Mononuclear cell (primary cell): ENCODE results near the gene TMEM44. TPM values are rescaled to one million over a fixed set of nuclear protein-coding genes. Genes with fewer than 3 reads are reported as not detected.

ENCODE experiments used
- H3K27me3 ChIP-seq: 2 replicates; pipeline ENCODE4 v1.6.0; 2011; ENCODE audit warnings: low read length, control low read depth; ENCODE audit not compliant: insufficient read depth
- H3K4me1 ChIP-seq: 2 replicates; pipeline ENCODE4 v1.5.1; 2011; ENCODE audit warnings: mild to moderate bottlenecking, low read length, control low read depth; ENCODE audit not compliant: insufficient read depth
- H3K4me3 ChIP-seq: 2 replicates; pipeline ENCODE4 v1.5.1; 2011; ENCODE audit warnings: mild to moderate bottlenecking, low read length, moderate library complexity
- H3K9me3 ChIP-seq: 2 replicates; pipeline ENCODE4 v1.5.1; 2011; ENCODE audit warnings: low read depth, mild to moderate bottlenecking, control low read depth, low read length
- total RNA-seq: library from RNA; depleted of rRNA; stranded (reverse); fragments of >200 nt; gene quantifications from one replicate; pipeline ENCODE4 v1.2.3, GENCODE V29; 2012

TMEM44 gene
- total RNA-seq, 1 donor = 0.21 TPM

DNA sequence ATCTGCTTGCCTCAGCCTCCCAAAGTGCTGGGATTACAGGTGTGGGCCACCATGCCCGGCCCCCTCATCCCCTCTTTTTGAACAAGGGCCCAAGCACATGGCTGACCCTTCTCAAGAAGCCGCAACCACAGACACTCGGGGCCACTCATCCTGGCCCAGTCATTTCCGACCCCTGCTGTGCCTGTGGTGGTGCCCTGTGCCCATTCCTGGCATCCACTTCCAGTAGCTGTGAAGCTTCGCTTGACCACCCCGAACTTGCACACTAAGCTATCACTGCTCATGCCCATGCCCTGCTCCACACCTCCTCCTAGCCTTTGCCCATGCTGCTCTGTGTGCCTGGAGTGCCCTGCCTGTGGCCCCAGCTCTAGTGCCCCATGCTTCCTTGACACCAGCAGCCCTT lies 8.3 kb downstream of the TMEM44 start:
- no peaks in the 10 kb centered on the region for H3K27me3 ChIP-seq
- no peak overlapping the region for H3K4me3 ChIP-seq
- no peaks in the 10 kb centered on the region for H3K9me3 ChIP-seq
- H3K4me1 ChIP-seq = no peaks in the 10 kb centered on the region

DNA sequence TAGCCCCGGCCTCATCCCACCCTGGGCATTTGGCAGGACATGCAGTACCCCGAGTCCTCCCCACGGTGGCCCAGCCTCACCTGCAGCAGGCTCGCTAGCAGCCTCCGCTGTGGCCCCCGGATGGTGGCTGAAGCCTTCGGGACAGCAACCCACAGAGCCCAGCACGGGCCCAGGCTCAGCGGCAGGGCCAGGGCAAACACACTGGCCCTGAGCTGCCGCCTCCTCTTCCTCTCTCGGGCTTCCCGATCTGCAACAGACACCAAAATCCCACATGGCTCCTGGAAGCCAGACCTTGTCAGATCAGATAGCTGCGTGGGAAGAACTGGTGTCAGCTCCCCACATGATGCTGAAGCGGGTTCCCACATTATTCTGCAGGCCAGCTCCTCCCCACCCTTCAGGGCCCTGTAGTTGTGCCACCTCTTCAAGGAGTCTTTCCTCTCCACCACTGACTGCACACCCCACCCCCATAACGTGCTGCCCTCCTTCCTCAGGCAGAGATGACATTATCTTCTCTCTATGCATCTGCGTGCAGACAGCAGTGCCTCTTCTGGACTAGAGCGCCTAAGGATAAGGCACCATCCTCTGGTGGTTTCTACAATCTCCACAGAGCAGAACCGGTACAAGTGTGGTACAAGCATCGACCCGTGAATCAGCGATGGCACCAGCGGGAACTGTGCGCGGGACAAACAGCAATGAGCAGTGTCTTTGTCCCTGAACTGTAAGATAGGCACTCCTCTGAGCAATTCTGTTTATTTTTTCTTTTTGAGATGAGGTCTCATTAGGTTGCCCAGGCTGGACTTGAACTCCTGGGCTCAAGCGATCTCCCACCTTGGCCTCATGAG lies 9.5 kb downstream of the TMEM44 start:
- H3K27me3 ChIP-seq = no peaks in the 10 kb centered on the region
- no peaks in the 10 kb centered on the region for H3K4me1 ChIP-seq
- H3K4me3 ChIP-seq = no peak overlapping the region
- no peaks in the 10 kb centered on the region for H3K9me3 ChIP-seq

DNA sequence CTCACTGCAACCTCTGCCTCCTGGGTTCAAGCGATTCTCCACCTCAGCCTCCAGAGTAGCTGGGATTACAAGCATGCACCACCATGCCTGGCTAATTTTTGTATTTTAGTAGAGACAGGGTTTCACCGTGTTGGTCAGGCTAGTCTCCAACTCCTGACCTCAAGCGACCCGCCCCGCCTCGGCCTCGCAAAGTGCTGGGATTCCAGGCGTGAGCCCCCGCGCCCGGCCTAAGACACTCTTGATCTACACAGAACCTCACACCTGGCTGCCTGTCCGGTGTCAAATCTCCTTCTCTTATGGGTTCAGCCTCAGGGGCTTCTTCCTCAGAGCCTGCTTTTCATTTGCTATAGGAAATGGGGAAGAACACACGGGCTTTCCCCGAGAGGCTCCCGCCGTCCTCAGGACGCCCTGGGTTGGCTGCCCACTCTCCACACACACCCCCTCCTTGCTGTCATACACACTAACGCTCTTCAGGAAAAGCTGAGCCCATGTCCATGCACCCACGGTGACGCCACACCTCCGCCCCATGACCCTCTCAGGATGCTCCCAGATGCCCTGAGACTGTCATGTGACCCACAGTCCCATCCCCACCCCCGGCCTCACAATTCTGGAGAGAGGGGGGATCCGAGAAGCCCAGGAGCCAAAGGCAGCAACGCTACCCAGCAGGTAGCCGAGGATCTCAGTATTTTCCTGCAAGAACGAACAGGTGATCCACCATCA lies 10.4 kb downstream of the TMEM44 start:
- H3K4me3 ChIP-seq = no peak overlapping the region
- no peaks in the 10 kb centered on the region for H3K4me1 ChIP-seq
- H3K9me3 ChIP-seq = no peaks in the 10 kb centered on the region
- no peaks in the 10 kb centered on the region for H3K27me3 ChIP-seq

DNA sequence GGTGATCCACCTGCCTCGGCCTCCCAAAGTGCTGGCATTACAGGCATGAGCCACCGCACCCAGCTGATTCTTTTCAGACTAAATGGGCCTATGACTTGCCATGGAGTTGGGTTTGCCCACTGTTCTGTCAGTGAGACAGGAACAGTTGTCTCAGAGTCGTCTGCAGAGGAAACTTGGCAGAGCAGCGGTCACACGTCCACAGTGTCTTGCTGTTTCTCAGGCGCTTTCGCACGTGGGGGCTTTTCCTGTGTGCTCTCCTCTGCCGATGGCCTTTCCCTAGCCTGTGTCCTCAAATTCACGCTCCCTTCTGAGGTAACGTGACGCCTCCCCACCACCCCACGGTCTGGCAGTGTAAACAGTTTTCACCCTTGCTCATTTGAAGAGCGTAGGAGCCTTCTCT lies 11.3 kb downstream of the TMEM44 start:
- Histone ChIP-seq H3K9me3 (no peaks in the 10 kb centered on the region), H3K4me1 (no peaks in the 10 kb centered on the region), H3K27me3 (no peaks in the 10 kb centered on the region), H3K4me3 (no peak overlapping the region)

DNA sequence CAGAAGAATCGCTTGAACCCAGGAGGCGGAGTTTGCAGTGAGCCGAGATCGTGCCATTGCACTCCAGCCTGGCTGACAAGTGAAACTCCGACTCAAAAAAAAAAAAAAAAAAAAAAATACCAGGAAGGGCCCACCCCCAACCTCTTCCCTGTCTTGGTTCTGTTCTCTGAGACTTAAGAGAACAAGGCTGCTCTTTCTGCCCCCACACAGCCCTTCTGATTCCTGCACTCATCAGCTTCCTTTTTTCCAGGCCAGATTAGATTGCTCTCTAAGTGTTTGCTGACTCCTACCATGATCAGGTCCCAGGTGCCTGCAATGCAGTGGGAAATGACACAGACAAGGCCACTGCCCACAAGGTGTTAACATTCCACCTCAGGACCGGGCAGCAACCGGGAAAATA lies 13.0 kb downstream of the TMEM44 start:
- Histone ChIP-seq H3K4me1 (no peaks in the 10 kb centered on the region), H3K4me3 (no peak overlapping the region)

DNA sequence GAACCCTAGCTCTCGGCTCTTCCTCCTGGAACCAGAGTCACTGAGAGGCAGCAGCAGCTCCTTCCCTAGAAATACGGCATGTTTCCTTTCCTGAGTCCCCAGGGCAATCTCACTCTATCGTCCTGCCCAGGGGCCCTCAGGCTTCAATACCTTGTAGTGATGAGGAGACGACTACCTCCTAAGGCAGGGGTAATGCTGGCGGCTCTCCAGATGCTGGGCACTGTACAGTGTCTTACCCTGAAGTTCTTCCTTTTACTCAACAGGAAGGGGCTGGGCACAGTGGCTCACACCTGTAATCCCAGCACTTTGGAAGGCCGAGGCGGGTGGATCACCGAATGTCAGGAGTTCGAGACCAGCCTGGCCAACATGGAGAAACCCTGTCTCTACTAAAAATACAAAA lies 13.5 kb downstream of the TMEM44 start:
- H3K9me3 ChIP-seq = no peaks in the 10 kb centered on the region
- H3K27me3 ChIP-seq = no peaks in the 10 kb centered on the region
- no peak overlapping the region for H3K4me3 ChIP-seq
- no peaks in the 10 kb centered on the region for H3K4me1 ChIP-seq

More for the DNA sequence above, 13.0 kb downstream of the TMEM44 start:
- Histone ChIP-seq H3K27me3 (no peaks in the 10 kb centered on the region), H3K9me3 (no peaks in the 10 kb centered on the region)

DNA sequence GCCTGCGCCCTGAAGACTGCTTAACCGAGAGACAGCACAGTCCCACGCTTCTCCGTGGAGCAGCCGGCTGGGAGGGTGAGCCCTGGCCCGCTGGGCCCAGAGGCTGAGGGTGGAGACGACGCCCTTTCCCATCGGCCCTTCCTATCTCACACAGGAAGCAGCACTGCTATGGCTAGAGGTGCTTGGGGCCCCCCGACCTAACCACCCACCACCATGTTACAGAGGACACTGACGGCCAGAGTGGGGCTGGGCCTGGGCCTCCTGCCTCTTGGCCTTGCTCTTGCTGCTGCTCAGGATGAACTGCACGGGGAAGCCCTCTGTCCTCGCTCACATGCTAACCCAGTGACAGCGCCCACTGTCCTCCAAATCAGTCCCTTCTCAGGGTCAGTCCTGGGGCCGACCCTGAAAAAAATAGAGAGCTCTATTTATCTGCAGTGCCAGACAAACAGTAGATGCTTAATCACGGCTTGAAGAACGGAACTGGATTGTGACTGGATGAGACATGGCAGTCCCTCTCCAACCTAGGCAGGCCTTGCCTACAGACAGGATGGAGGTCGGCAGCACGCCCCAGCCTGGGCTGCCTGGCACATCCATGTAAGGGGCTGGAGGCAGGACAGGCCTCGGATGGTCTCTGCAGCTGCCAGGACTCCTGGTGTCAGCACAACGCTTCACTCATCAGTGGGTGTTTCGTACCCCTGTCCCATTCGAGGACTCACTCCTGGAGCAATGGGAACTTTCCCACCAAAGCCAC lies 14.2 kb downstream of the TMEM44 start:
- no peak overlapping the region for H3K4me3 ChIP-seq
- H3K27me3 ChIP-seq = no peaks in the 10 kb centered on the region
- H3K9me3 ChIP-seq = no peaks in the 10 kb centered on the region
- no peaks in the 10 kb centered on the region for H3K4me1 ChIP-seq

DNA sequence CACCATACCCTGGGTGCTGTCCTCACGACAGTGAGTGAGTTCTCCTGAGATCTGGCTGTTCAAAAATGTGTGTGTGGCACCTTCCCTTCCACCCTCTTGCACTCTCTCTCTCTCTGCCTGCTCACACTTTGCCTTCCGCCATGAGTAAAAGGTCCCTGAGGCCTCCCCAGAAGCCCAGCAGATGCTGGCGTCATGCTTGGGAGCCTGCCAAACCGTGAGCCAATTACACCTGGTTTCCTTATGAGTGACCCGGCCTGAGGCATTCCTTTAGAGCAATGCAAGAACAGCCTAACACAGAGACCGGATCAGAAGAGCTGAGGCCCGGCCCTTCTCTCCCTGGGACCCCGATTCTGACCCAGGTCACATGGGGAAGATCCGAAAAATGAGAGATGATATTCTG lies 15.4 kb downstream of the TMEM44 start:
- Histone ChIP-seq H3K27me3 (no peaks in the 10 kb centered on the region), H3K4me1 (no peaks in the 10 kb centered on the region), H3K4me3 (no peak overlapping the region), H3K9me3 (no peaks in the 10 kb centered on the region)

DNA sequence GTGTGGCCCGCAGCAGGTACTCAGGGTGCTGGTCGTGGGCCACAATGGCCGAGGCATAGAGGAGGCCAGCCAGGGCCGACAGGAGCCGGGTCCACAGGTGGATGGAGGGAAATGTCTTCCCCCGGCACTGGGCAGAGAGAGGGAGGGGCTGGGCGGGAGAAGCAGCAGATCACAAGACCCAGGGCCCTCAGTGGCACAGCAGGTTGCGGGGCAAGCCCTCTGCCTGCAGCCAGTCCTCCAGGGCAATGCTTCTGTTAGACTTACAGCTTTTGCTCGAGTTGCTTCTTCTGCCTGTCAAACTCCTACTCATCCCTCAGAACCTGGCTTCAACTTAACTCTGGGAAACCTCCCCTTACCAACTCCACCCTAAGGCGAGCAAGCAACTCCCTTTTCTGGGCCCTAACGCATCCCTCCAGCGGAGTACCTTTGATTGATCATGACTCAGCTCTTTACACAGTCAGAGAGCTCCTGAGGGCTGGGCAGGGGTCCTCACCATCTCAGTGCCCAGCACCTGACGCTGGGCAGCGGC lies 16.0 kb downstream of the TMEM44 start:
- H3K4me3 ChIP-seq = no peak overlapping the region

DNA sequence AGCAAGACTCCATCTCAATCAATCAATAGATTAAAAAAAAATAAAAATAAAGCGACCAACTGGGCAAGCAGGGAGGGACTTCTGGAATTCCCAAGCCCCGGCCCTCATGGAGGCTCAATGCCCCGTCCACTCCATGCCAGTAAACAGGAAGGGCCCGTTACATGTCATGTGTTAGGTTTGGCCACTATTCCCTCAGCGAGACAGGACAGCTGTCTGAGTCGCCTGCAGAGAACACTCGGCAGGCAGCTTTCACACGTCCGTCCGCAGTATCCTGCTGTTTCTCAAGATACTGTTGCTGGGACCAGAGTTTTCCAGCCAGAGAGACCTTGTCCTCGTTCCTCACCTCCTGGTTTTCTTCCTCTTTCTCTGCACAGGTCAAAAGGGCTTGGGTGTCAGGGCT lies 18.0 kb downstream of the TMEM44 start:
- H3K9me3 ChIP-seq = no peaks in the 10 kb centered on the region
- H3K4me3 ChIP-seq = no peak overlapping the region
- no peaks in the 10 kb centered on the region for H3K4me1 ChIP-seq
- no peaks in the 10 kb centered on the region for H3K27me3 ChIP-seq

More for the DNA sequence above, 16.0 kb downstream of the TMEM44 start:
- H3K4me1 ChIP-seq = no peaks in the 10 kb centered on the region
- no peaks in the 10 kb centered on the region for H3K27me3 ChIP-seq
- no peaks in the 10 kb centered on the region for H3K9me3 ChIP-seq

DNA sequence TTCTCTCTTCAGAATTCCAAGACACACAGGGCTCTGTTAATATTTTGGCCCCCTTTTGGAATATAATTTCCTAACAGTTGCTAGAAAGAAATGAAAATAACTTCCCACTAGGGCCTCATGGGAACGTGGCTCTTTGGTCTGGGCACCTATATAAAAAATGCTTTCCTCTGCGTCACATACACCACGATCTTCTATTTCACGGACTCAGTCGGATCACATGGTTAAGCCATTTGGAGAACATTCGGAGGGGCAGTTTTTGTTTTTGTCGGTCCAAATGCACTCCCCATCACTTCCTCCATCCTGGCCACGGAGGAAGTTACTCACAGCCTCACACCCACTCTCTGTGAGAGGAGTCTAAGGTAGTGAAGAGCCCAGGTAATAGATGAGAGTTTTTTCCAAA lies 21.0 kb downstream of the TMEM44 start:
- Histone ChIP-seq H3K4me1 (no peaks in the 10 kb centered on the region), H3K4me3 (no peak overlapping the region), H3K9me3 (no peaks in the 10 kb centered on the region), H3K27me3 (no peaks in the 10 kb centered on the region)

DNA sequence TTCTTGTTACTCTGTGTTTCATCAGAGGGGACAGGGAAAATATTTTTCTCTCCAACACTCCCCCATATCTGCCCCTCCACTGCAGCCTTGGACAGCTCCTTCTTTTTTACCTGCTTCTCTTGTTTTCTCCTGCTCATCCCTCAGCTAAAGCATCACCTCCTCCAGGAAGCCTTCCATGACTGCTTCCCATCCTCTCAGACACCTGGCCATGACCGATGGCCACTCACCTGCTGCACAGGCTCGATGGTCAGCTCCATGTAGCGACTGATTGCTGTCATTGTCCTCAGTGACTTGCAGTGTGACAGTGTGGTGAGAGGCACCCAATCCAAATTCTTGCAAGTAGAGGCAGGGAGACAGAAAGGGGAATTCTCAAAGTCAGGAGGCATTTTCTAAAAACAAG lies 22.5 kb downstream of the TMEM44 start:
- no peaks in the 10 kb centered on the region for H3K9me3 ChIP-seq
- no peaks in the 10 kb centered on the region for H3K4me1 ChIP-seq

DNA sequence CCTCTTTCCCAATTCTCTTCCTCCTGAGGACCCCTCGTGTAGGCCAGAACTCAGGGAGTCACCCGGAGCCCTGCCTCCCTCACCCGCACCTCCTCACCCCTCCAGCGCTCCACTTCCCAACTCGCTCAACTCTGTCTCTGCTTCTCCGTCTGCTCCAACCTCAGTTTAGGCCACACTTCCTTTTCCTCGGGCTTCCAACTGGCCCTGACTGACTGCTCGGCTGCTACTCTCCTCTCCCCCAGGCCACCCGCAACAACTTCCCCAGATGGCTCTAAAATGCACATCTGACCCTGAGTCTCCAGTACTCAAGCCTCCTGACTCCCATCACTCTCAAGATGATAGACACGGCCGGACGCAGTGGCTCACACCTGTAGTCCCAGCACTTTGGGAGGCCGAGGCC lies 23.6 kb downstream of the TMEM44 start:
- no peaks in the 10 kb centered on the region for H3K27me3 ChIP-seq
- H3K4me3 ChIP-seq = no peak overlapping the region
- H3K4me1 ChIP-seq = no peaks in the 10 kb centered on the region
- no peaks in the 10 kb centered on the region for H3K9me3 ChIP-seq

More for the DNA sequence above, 22.5 kb downstream of the TMEM44 start:
- Histone ChIP-seq H3K4me3 (no peak overlapping the region), H3K27me3 (no peaks in the 10 kb centered on the region)

DNA sequence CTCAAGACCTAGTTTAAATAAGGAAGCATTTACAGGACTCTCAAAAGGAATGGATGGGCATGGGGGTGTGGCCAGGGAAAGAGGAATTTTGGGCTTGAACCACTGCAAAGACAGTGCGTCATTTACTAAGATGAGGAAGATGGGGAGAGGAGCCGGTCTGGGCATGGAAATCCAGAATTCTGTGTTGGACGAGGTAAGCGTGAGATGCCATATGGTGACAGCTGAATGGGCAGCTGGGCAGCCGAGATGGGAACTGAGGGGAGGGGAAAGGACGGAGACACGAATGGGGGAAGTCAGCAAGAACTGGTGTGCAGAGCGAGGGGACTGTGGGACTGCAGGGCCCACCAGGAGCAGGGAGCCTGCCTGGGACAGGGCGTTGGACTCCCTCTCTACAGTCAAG lies 24.2 kb downstream of the TMEM44 start:
- no peaks in the 10 kb centered on the region for H3K27me3 ChIP-seq
- H3K4me1 ChIP-seq = no peaks in the 10 kb centered on the region
- no peak overlapping the region for H3K4me3 ChIP-seq
- H3K9me3 ChIP-seq = no peaks in the 10 kb centered on the region
